Psoas muscle (tissue), 8 donors: ENCODE data around the gene ROBO1. TPM values are rescaled to one million over a fixed set of nuclear protein-coding genes. Genes with fewer than 3 reads are reported as not detected.

Experiments
- ATAC-seq, 4 donors: fragments of 200-7000 bp; cut with Tn5 transposase; one replicate each; pipeline ENCODE4 v1.9.1; 2020; ENCODE audit warnings: moderate library complexity in 3 of 4, mild to moderate bottlenecking in 2 of 4
- DNase-seq, 2 donors: peaks; one replicate each; pipeline ENCODE4 v3.0.0-alpha.2; 2020
- H3K27ac ChIP-seq: fragments of 200-600 bp; one replicate; pipeline ENCODE4 v1.8.0; 2022
- H3K27me3 ChIP-seq, 3 donors: fragments of 200-600 bp in 1 of 3; one replicate each; pipeline versions ENCODE4 v1.6.1 to v1.8.0; 2013 to 2022; ENCODE audit warnings: low read length in 2 of 3, mild to moderate bottlenecking in 2 of 3, moderate library complexity in 1 of 3; ENCODE audit not compliant: insufficient read depth in 3 of 3
- H3K36me3 ChIP-seq, 2 donors: fragments of 200-600 bp in 1 of 2; one replicate each; pipeline versions ENCODE4 v1.6.1 to v1.8.0; 2013 to 2022; ENCODE audit warnings: low read depth in 1 of 2, mild to moderate bottlenecking in 1 of 2, moderate library complexity in 1 of 2; ENCODE audit not compliant: insufficient read depth in 1 of 2
- H3K4me1 ChIP-seq: fragments of 200-600 bp; one replicate; pipeline ENCODE4 v1.8.0; 2022
- H3K4me3 ChIP-seq: fragments of 200-600 bp; one replicate; pipeline ENCODE4 v1.8.0; 2022; ENCODE audit warnings: mild to moderate bottlenecking
- H3K9me3 ChIP-seq: fragments of 200-600 bp; one replicate; pipeline ENCODE4 v1.8.0; 2022
- CTCF ChIP-seq: fragments of 200-600 bp; IDR thresholded peaks from one replicate; pipeline ENCODE4 v1.8.0; 2022; ENCODE audit warnings: antibody characterized with exemption
- WGBS, 3 donors: extraction: QIAGEN DNeasy Blood & Tissue Kit; methylation state at CpG; one replicate each; pipeline versions ENCODE4 v1.1.6 to v1.1.7; 2013; 5-methylcytosine and 5-hydroxymethylcytosine counted together
- intact Hi-C, 2 donors: fragments of 100-400 bp; cut with DNase I; formaldehyde crosslinking; loops; one replicate each; pipeline versions ENCODE4 v1.11.0 to v1.14.2; 2022
- polyA plus RNA-seq, 3 donors: library from polyadenylated mRNA; stranded (reverse); fragments of 200-250 nt; gene quantifications; one replicate each; pipeline ENCODE4 v1.2.3, GENCODE V29; 2013
- total RNA-seq, 4 donors: library from RNA; stranded (reverse); fragmentation: NEBNext Ultra II Directional in 2 of 4; extraction: Animal tissue kit (Norgen Biotek cat#: 25700) in 2 of 4; gene quantifications; one replicate each; pipeline versions ENCODE4 v1.2.1 to v1.2.4, GENCODE V29; 2021 to 2023
- donor health status: healthy with polysubstance abuse.
- donor health status: DM: no; HTN: no; CAD: no; lungs with moderate emphysema.
- donor health status: Bipolar disorder and iron deficiency.
- donor health status: healthy.
- donor health status: DM: yes; HTN: yes; CAD: no.
- donor health status: DM: no; HTN: no; CAD: no.
- donor health status: DM: no; HTN: no; CAD: no.
- donor health status: DM: yes; HTN: yes; CAD: no.

ROBO1 gene
- total and polyA plus RNA-seq, 7 donors: 0.52 to 14.0 (median 4.9) TPM

- Histone ChIP-seq H3K4me3 (no peak overlapping the region), H3K27me3 (no peaks in the 10 kb centered on the region), H3K36me3 (peaks cover 0 to 8% of the 10 kb centered on the region in 2 donors), H3K27ac (no peak overlapping the region), H3K4me1 (no peaks in the 10 kb centered on the region), H3K9me3 (no peaks in the 10 kb centered on the region)
- intact Hi-C loops: loop anchor here in 1 of 2 donors (10.0 kb wide), 1 partner anchor 1613 kb away; no protein-coding TSS in a partner anchor
- 22 to 56% (median 24%) methylated on average over 2 of the region's 2 CpGs for WGBS, 3 donors
- DNase-seq (no peak), ATAC-seq (no peak)
- TF ChIP-seq CTCF: no peak
These were observed 1120.1 kb downstream of the ROBO1 start for GRCh38 chr3:78647726-78648125.

- no peak overlapping the region for H3K27ac ChIP-seq
- 52 to 56% (median 55%) methylated on average over 4 of the region's 4 CpGs for WGBS, 3 donors
These were observed 1122.0 kb downstream of the ROBO1 start for GRCh38 chr3:78645628-78646310.

GRCh38 chr3:78644847-78645246, 1123.0 kb downstream of the ROBO1 start:
- Histone ChIP-seq H3K27ac (no peak overlapping the region), H3K4me3 (no peak overlapping the region), H3K36me3 (peaks cover 0 to 7% of the 10 kb centered on the region in 2 donors), H3K9me3 (no peaks in the 10 kb centered on the region), H3K4me1 (no peaks in the 10 kb centered on the region), H3K27me3 (no peaks in the 10 kb centered on the region)
- TF ChIP-seq CTCF: no peak
- intact Hi-C loops: loop anchor here in 1 of 2 donors (10.0 kb wide), 1 partner anchor 1610 kb away; no protein-coding TSS in a partner anchor
- DNase-seq (no peak), ATAC-seq (no peak)
- WGBS, 3 donors: 40 to 53% (median 52%) methylated on average over 1 of the region's 1 CpG

More at GRCh38 chr3:78645628-78646310, 1122.0 kb downstream of the ROBO1 start:
- intact Hi-C loops: loop anchor here in 1 of 2 donors (10.0 kb wide), 1 partner anchor 1611 kb away; no protein-coding TSS in a partner anchor
- Histone ChIP-seq H3K4me3 (no peak overlapping the region), H3K9me3 (no peaks in the 10 kb centered on the region), H3K36me3 (peaks cover 0 to 1% of the 10 kb centered on the region in 2 donors), H3K27me3 (no peaks in the 10 kb centered on the region), H3K4me1 (no peaks in the 10 kb centered on the region)
- TF ChIP-seq CTCF: peak; percentile 89
- ATAC-seq (peak in 3 of 4 donors; percentile 27 to 84 (median 62)), DNase-seq (no peak)

GRCh38 chr3:78642226-78643035, 1125.4 kb downstream of the ROBO1 start:
- intact Hi-C loops: loop anchor here in 1 of 2 donors (10.0 kb wide), 1 partner anchor 1608 kb away; no protein-coding TSS in a partner anchor
- 53 to 56% (median 56%) methylated on average over 3 of the region's 3 CpGs for WGBS, 3 donors
- H3K27me3 ChIP-seq: no peaks in the 10 kb centered on the region
- no peak for DNase-seq
- no peak for TF ChIP-seq CTCF
- no peaks in the 10 kb centered on the region for H3K9me3 ChIP-seq
- H3K27ac ChIP-seq: no peak overlapping the region
- H3K36me3 ChIP-seq: peaks cover 0 to 11% of the 10 kb centered on the region in 2 donors
- no peak for ATAC-seq
- no peaks in the 10 kb centered on the region for H3K4me1 ChIP-seq
- no peak overlapping the region for H3K4me3 ChIP-seq
